Measurements from ENCODE around the gene TMEM19.

DNA sequence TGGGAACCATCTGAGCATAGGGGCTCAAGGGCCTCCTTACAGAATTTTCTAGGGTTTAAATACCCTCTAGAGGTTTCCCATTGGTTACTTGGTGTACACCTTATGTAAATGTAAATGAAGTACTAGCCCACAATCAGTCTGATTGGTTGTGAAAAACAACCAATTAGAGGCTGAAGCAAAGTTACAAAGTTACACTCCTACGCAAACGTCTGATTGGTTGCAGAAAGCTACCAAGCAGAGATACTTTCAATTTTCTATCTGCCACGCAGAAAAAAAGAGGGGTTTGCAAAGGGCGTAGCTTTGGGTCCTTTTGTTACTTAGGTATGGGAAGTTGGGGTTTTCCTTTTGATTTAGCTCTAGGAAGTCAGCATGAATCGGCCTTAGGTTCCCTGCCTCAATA is 1.8 kb upstream of the TMEM19 start:
- TF ChIP-seq, protein P1, sequence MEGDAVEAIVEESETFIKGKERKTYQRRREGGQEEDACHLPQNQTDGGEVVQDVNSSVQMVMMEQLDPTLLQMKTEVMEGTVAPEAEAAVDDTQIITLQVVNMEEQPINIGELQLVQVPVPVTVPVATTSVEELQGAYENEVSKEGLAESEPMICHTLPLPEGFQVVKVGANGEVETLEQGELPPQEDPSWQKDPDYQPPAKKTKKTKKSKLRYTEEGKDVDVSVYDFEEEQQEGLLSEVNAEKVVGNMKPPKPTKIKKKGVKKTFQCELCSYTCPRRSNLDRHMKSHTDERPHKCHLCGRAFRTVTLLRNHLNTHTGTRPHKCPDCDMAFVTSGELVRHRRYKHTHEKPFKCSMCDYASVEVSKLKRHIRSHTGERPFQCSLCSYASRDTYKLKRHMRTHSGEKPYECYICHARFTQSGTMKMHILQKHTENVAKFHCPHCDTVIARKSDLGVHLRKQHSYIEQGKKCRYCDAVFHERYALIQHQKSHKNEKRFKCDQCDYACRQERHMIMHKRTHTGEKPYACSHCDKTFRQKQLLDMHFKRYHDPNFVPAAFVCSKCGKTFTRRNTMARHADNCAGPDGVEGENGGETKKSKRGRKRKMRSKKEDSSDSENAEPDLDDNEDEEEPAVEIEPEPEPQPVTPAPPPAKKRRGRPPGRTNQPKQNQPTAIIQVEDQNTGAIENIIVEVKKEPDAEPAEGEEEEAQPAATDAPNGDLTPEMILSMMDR (conservative IDR thresholded peaks at IDR 0.05), result no peak
- TF ChIP-seq EZH2 (IDR thresholded peaks at IDR 0.05; ENCODE audit: low read depth), result no peak
